Type B pancreatic cell (in vitro differentiated cells): ENCODE data around the gene CNST. TPM values are rescaled to one million over a fixed set of nuclear protein-coding genes. Genes with fewer than 3 reads are reported as not detected.
"Not testable (repeated sequence)": the region's sequence is repeated elsewhere in the genome, so short reads cannot be mapped to it uniquely, and the experiment has no call there.

Experiments used
- DNase-seq: peaks from one replicate; pipeline ENCODE4 v3.0.0; 2021; ENCODE audit warnings: mixed read lengths; ENCODE audit not compliant: unreplicated experiment; ENCODE audit errors: extremely low spot score
- H3K27ac Mint-ChIP-seq: 2 replicates; pipeline ENCODE4 v1.8.0; 2021; ENCODE audit warnings: mild to moderate bottlenecking, mixed read lengths
- H3K27me3 Mint-ChIP-seq: 2 replicates; pipeline ENCODE4 v1.8.0; 2021; ENCODE audit warnings: mixed read lengths
- H3K36me3 Mint-ChIP-seq: 2 replicates; pipeline ENCODE4 v1.8.0; 2021; ENCODE audit warnings: mixed read lengths
- H3K4me1 Mint-ChIP-seq: one replicate; pipeline ENCODE4 v1.8.0; 2021; ENCODE audit warnings: mixed read lengths; ENCODE audit not compliant: unreplicated experiment
- H3K4me3 Mint-ChIP-seq: 2 replicates; pipeline ENCODE4 v1.8.0; 2021; ENCODE audit warnings: mild to moderate bottlenecking, mixed read lengths
- H3K9me3 Mint-ChIP-seq: 2 replicates; pipeline ENCODE4 v1.8.0; 2021; ENCODE audit warnings: mixed read lengths
- CTCF ChIP-seq: fragments of 200-600 bp; sonication (generic); conservative IDR thresholded peaks from 2 replicates; pipeline ENCODE4 v1.5.0; 2021; ENCODE audit warnings: antibody characterized with exemption, mild to moderate bottlenecking
- total RNA-seq: library from RNA; stranded (reverse); gene quantifications from 2 replicates; pipeline ENCODE4 v1.2.1, GENCODE V29; 2021; ENCODE audit warnings: low replicate concordance

The CNST gene
- total RNA-seq, 1 donor from 2014 or later: 17.9 TPM

- DNase-seq: no peak
- TF ChIP-seq CTCF: no peak
- Mint-ChIP-seq H3K27ac (no peak overlapping the region), H3K36me3 (peaks cover 29% of the 10 kb centered on the region), H3K4me1 (peaks cover 6% of the 10 kb centered on the region), H3K4me3 (no peak overlapping the region), H3K27me3 (no peaks in the 10 kb centered on the region), H3K9me3 (no peaks in the 10 kb centered on the region)
Observed at GRCh38 chr1:246595146-246595545, 28.9 kb downstream of the CNST start.

GRCh38 chr1:246597340-246597739 is 31.1 kb downstream of the CNST start:
- Mint-ChIP-seq H3K9me3 (peaks cover 6% of the 10 kb centered on the region), H3K27ac (no peak overlapping the region), H3K36me3 (peaks cover 27% of the 10 kb centered on the region), H3K4me1 (peaks cover 10% of the 10 kb centered on the region), H3K27me3 (no peaks in the 10 kb centered on the region), H3K4me3 (no peak overlapping the region)
- DNase-seq: no peak
- TF ChIP-seq CTCF: no peak

- Mint-ChIP-seq H3K27ac (no peak overlapping the region), H3K9me3 (peaks cover 6% of the 10 kb centered on the region), H3K27me3 (no peaks in the 10 kb centered on the region), H3K4me1 (peaks cover 5% of the 10 kb centered on the region), H3K4me3 (no peak overlapping the region), H3K36me3 (peaks cover 26% of the 10 kb centered on the region)
- no peak for TF ChIP-seq CTCF
- DNase-seq: no peak
Observed at GRCh38 chr1:246597971-246598370, 31.7 kb downstream of the CNST start.

GRCh38 chr1:246599315-246599714 is 33.1 kb downstream of the CNST start:
- Mint-ChIP-seq H3K36me3 (peaks cover 33% of the 10 kb centered on the region), H3K27ac (no peak overlapping the region), H3K4me1 (peaks cover 5% of the 10 kb centered on the region), H3K27me3 (no peaks in the 10 kb centered on the region), H3K4me3 (no peak overlapping the region), H3K9me3 (peaks cover 11% of the 10 kb centered on the region)
- no peak for TF ChIP-seq CTCF
- DNase-seq: no peak

GRCh38 chr1:246600579-246600978 is 34.3 kb downstream of the CNST start:
- Mint-ChIP-seq H3K4me3 (no peak overlapping the region), H3K36me3 (peaks cover 29% of the 10 kb centered on the region), H3K27me3 (no peaks in the 10 kb centered on the region), H3K27ac (no peak overlapping the region), H3K4me1 (peaks cover 5% of the 10 kb centered on the region), H3K9me3 (peaks cover 11% of the 10 kb centered on the region)
- no peak for TF ChIP-seq CTCF
- DNase-seq: no peak

GRCh38 chr1:246602194-246602593 is 35.9 kb downstream of the CNST start:
- no peak for DNase-seq
- Mint-ChIP-seq H3K4me1 (peaks cover 5% of the 10 kb centered on the region), H3K9me3 (peaks cover 11% of the 10 kb centered on the region), H3K4me3 (no peak overlapping the region), H3K36me3 (peaks cover 25% of the 10 kb centered on the region), H3K27me3 (no peaks in the 10 kb centered on the region), H3K27ac (no peak overlapping the region)
- TF ChIP-seq CTCF: no peak

- not testable (repeated sequence) for H3K27ac Mint-ChIP-seq, DNase-seq, H3K27me3 Mint-ChIP-seq, H3K4me3 Mint-ChIP-seq
- peaks cover 11% of the 10 kb centered on the region for H3K9me3 Mint-ChIP-seq
- peaks cover 14% of the 10 kb centered on the region for H3K4me1 Mint-ChIP-seq
- peaks cover 24% of the 10 kb centered on the region for H3K36me3 Mint-ChIP-seq
Observed at GRCh38 chr1:246605231-246605630, 39.0 kb downstream of the CNST start.
